Prostate gland (tissue), 2 donors: Measurements from ENCODE around the gene NFKBIA.

Experiments
- POLR2AphosphoS5 ChIP-seq: sonication (generic); formaldehyde crosslinking; IDR thresholded peaks from one replicate; pipeline ENCODE4 v1.6.1; 2017; ENCODE audit warnings: antibody characterized with exemption
- TF ChIP-seq, protein P1 (sequence below), 4 experiments: fragments of 200-600 bp in 2 of 4; fragments of 450-650 bp in 2 of 4; sonication (generic) in 2 of 4; IDR thresholded peaks; 1 replicate in 3 of 4; 2 replicates in 1 of 4; pipeline ENCODE4 v1.5.1; 2016 to 2019; ENCODE audit warnings: antibody characterized with exemption in 4 of 4, mild to moderate bottlenecking in 2 of 4, moderate library complexity in 2 of 4

DNA sequence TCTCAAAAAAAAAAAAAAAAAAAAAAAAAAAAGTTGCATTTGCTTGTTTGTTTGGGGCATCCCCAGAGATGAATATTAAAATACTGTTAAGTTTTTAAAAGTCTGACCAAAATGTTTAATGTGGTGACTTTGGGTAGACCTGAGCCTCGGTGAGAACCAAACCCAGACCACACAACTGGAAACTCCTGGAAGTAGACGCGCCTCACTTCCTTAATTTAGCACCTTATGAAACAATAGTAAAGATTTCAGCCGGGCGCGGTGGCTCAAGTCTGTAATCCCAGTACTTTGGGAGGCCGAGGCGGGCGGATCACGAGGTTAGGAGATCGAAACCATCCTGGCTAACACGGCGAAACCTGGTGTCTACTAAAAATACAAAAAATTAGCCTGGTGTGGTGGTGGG is 9.3 kb downstream of the NFKBIA start:
- TF ChIP-seq, protein P1, sequence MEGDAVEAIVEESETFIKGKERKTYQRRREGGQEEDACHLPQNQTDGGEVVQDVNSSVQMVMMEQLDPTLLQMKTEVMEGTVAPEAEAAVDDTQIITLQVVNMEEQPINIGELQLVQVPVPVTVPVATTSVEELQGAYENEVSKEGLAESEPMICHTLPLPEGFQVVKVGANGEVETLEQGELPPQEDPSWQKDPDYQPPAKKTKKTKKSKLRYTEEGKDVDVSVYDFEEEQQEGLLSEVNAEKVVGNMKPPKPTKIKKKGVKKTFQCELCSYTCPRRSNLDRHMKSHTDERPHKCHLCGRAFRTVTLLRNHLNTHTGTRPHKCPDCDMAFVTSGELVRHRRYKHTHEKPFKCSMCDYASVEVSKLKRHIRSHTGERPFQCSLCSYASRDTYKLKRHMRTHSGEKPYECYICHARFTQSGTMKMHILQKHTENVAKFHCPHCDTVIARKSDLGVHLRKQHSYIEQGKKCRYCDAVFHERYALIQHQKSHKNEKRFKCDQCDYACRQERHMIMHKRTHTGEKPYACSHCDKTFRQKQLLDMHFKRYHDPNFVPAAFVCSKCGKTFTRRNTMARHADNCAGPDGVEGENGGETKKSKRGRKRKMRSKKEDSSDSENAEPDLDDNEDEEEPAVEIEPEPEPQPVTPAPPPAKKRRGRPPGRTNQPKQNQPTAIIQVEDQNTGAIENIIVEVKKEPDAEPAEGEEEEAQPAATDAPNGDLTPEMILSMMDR (IDR thresholded peaks at IDR 0.05), result no peak
- no peak for TF ChIP-seq POLR2AphosphoS5
